Neutrophil (primary cell): ENCODE data around the gene TET1.

ENCODE experiments used
- H3K27ac ChIP-seq: fragments of 200-600 bp; sonication (generic); 2 replicates; pipeline ENCODE4 v1.5.1; 2016; ENCODE audit warnings: mild to moderate bottlenecking, moderate library complexity
- H3K27me3 ChIP-seq: fragments of 200-600 bp; sonication (generic); 2 replicates; pipeline ENCODE4 v1.6.0; 2016; ENCODE audit warnings: mild to moderate bottlenecking
- H3K36me3 ChIP-seq: fragments of 200-600 bp; sonication (generic); 2 replicates; pipeline ENCODE4 v1.5.1; 2017
- H3K4me1 ChIP-seq, 2 experiments: fragments of 200-600 bp in 1 of 2; sonication (generic) in 1 of 2; 1 replicate in 1 of 2; 2 replicates in 1 of 2; pipeline versions ENCODE4 v1.5.1 to v1.6.1; 2013 to 2016; ENCODE audit warnings: low read depth in 1 of 2, low read length in 1 of 2, mild to moderate bottlenecking in 1 of 2, moderate library complexity in 1 of 2; ENCODE audit not compliant: control insufficient read depth in 1 of 2, insufficient read depth in 1 of 2
- H3K4me3 ChIP-seq, 2 experiments: fragments of 200-600 bp in 1 of 2; sonication (generic) in 1 of 2; 1 replicate in 1 of 2; 2 replicates in 1 of 2; pipeline ENCODE4 v1.5.1; 2013 to 2016; ENCODE audit warnings: low read depth in 1 of 2, low read length in 1 of 2, mild to moderate bottlenecking in 1 of 2, moderate library complexity in 1 of 2
- H3K9me3 ChIP-seq: fragments of 200-600 bp; sonication (generic); 2 replicates; pipeline ENCODE4 v1.5.1; 2016
- TF ChIP-seq, protein P1 (sequence below): fragments of 200-600 bp; sonication (generic); IDR thresholded peaks from 2 replicates; pipeline ENCODE4 v1.5.1; 2016; ENCODE audit warnings: antibody characterized with exemption

The TET1 gene

GRCh38 chr10:68586606-68587305 lies 26.6 kb downstream of the TET1 start:
- Histone ChIP-seq H3K4me3 (no peak overlapping the region), H3K36me3 (no peaks in the 10 kb centered on the region), H3K27me3 (peaks cover 12% of the 10 kb centered on the region), H3K4me1 (no peaks in the 10 kb centered on the region), H3K9me3 (no peaks in the 10 kb centered on the region), H3K27ac (no peak overlapping the region)
- TF ChIP-seq, protein P1, sequence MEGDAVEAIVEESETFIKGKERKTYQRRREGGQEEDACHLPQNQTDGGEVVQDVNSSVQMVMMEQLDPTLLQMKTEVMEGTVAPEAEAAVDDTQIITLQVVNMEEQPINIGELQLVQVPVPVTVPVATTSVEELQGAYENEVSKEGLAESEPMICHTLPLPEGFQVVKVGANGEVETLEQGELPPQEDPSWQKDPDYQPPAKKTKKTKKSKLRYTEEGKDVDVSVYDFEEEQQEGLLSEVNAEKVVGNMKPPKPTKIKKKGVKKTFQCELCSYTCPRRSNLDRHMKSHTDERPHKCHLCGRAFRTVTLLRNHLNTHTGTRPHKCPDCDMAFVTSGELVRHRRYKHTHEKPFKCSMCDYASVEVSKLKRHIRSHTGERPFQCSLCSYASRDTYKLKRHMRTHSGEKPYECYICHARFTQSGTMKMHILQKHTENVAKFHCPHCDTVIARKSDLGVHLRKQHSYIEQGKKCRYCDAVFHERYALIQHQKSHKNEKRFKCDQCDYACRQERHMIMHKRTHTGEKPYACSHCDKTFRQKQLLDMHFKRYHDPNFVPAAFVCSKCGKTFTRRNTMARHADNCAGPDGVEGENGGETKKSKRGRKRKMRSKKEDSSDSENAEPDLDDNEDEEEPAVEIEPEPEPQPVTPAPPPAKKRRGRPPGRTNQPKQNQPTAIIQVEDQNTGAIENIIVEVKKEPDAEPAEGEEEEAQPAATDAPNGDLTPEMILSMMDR: no peak

DNA sequence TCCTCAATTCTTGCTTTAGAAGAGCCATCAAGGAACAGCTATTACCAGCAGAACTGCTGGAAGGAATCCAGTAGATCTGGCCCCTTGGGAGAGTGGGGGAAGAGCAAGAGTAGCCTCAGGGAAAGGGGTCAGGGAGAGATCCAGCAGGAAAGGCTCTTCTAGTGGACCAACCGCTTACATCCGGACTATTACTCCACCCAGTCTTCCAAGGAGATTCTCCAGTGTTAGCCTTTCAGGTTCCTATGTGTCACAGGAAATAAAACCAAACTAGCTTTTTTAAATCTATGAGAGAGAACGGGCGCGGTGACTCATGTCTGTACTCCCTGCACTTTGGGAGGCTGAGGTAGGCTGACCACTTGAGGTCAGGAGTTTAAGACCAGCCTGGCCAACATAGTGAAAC lies 34.3 kb downstream of the TET1 start:
- no peaks in the 10 kb centered on the region for H3K4me1 ChIP-seq
- H3K4me3 ChIP-seq: no peak overlapping the region
- H3K9me3 ChIP-seq: no peaks in the 10 kb centered on the region
- no peaks in the 10 kb centered on the region for H3K36me3 ChIP-seq
- peaks cover 10% of the 10 kb centered on the region for H3K27me3 ChIP-seq
- H3K27ac ChIP-seq: no peak overlapping the region
- TF ChIP-seq, protein P1: no peak

GRCh38 chr10:68595513-68595912 lies 35.4 kb downstream of the TET1 start:
- H3K4me3 ChIP-seq: no peak overlapping the region
- H3K27me3 ChIP-seq: peaks cover 17% of the 10 kb centered on the region
- H3K4me1 ChIP-seq: peaks cover 9% of the 10 kb centered on the region in 2 experiments
- H3K27ac ChIP-seq: no peak overlapping the region
- TF ChIP-seq, protein P1: no peak
- H3K9me3 ChIP-seq: no peaks in the 10 kb centered on the region
- no peaks in the 10 kb centered on the region for H3K36me3 ChIP-seq

DNA sequence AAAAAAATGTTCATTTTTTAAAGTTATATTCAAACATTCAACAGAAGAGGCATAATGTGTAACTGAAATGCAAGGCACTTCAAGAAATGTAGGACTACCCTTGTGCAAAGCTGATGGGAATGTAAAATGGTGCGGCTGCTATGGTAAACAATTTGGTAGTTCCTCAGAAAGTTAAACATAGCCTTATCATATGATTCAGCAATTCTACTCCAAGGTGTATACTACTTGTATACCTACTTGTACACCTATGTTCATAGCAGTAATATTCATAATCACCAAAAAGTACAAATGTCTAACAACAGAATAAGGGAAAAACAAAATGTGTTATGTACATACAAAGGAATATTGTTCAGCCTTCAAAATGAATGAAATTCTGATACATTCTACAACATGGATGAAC lies 37.3 kb downstream of the TET1 start:
- peaks cover 12% of the 10 kb centered on the region for H3K27me3 ChIP-seq
- no peaks in the 10 kb centered on the region for H3K9me3 ChIP-seq
- H3K4me3 ChIP-seq: no peak overlapping the region
- TF ChIP-seq, protein P1: no peak
- no peaks in the 10 kb centered on the region for H3K36me3 ChIP-seq
- H3K27ac ChIP-seq: no peak overlapping the region
- H3K4me1 ChIP-seq: peaks cover 10 to 13% of the 10 kb centered on the region in 2 experiments

DNA sequence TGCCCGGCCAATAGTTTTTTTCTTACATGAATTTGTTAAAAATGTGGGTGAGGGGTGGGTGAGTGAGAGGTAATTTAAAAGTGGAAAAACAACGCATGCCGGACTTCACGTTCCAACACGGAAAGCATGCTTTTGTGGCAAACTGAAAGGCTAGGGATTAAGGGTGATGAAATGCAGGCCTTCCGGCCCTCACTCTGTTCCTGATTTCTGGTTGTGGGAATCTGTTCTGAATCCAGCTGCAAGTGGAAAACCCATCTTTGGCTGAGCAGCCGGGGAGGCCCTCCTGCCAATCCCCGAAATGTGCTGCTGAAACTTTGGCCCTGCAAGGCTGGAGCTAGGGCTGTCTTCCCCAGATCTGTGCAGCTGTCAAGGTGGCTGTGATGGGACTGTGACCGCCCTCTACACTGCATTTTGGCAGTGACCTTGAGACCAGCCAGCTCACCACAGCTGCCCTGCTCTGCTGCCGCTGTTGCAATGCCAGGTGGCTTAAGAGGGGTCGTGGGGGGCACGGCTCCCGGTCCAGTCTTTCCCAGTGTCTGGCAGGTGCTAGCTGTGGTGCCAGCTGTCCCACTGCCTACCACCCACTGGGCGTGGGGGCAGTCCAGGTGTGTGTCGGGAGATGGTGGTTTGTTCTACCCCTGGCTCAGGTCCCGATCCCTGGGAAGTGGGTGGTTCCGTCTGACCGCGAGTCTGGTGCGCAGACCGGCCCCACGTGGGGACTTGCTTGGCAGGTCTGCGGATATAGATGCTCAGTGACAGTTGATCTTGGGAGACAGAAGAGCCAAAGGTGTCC lies 39.0 kb downstream of the TET1 start:
- Histone ChIP-seq H3K36me3 (no peaks in the 10 kb centered on the region), H3K9me3 (no peaks in the 10 kb centered on the region), H3K27me3 (peaks cover 12% of the 10 kb centered on the region), H3K27ac (no peak overlapping the region), H3K4me3 (no peak overlapping the region), H3K4me1 (peaks cover 10 to 13% of the 10 kb centered on the region in 2 experiments)
- TF ChIP-seq, protein P1: no peak
